Measurements from ENCODE around the gene SMAD3.

GRCh38 chr15:67085818-67086636 lies 20.6 kb downstream of the SMAD3 start:
- TF ChIP-seq CTCF (IDR thresholded peaks at IDR 0.05; ENCODE audit: poor library complexity, severe bottlenecking) (no peak), EP300 (conservative IDR thresholded peaks at IDR 0.05; ENCODE audit: poor library complexity, severe bottlenecking) (no peak), RAD21 (conservative IDR thresholded peaks at IDR 0.05) (no peak), POLR2AphosphoS5 (IDR thresholded peaks at IDR 0.05) (no peak), EZH2 (IDR thresholded peaks at IDR 0.05; ENCODE audit: borderline replicate concordance, insufficient read depth, low read length, poor library complexity, severe bottlenecking) (no peak), SMC3 (conservative IDR thresholded peaks at IDR 0.05; ENCODE audit: poor library complexity) (no peak), TAF1 (IDR thresholded peaks at IDR 0.05; ENCODE audit: low read depth) (no peak), MXI1 (conservative IDR thresholded peaks at IDR 0.05; ENCODE audit: poor library complexity, severe bottlenecking) (no peak)
- TF ChIP-seq, protein P1, sequence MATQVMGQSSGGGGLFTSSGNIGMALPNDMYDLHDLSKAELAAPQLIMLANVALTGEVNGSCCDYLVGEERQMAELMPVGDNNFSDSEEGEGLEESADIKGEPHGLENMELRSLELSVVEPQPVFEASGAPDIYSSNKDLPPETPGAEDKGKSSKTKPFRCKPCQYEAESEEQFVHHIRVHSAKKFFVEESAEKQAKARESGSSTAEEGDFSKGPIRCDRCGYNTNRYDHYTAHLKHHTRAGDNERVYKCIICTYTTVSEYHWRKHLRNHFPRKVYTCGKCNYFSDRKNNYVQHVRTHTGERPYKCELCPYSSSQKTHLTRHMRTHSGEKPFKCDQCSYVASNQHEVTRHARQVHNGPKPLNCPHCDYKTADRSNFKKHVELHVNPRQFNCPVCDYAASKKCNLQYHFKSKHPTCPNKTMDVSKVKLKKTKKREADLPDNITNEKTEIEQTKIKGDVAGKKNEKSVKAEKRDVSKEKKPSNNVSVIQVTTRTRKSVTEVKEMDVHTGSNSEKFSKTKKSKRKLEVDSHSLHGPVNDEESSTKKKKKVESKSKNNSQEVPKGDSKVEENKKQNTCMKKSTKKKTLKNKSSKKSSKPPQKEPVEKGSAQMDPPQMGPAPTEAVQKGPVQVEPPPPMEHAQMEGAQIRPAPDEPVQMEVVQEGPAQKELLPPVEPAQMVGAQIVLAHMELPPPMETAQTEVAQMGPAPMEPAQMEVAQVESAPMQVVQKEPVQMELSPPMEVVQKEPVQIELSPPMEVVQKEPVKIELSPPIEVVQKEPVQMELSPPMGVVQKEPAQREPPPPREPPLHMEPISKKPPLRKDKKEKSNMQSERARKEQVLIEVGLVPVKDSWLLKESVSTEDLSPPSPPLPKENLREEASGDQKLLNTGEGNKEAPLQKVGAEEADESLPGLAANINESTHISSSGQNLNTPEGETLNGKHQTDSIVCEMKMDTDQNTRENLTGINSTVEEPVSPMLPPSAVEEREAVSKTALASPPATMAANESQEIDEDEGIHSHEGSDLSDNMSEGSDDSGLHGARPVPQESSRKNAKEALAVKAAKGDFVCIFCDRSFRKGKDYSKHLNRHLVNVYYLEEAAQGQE (IDR thresholded peaks at IDR 0.05; ENCODE audit: borderline replicate concordance): no peak

All from neural cell (in vitro differentiated cells).